IMR-90 (cell line): ENCODE measurements around the gene WWC1.

Source experiments
- BHLHE40 ChIP-seq: fragments of 150-350 bp; IDR thresholded peaks from 2 replicates; pipeline ENCODE4 v1.6.1; 2016; ENCODE audit warnings: mild to moderate bottlenecking, low read depth, low read length
- CEBPB ChIP-seq: IDR thresholded peaks from 2 replicates; pipeline ENCODE4 v1.6.1; 2012; ENCODE audit warnings: low read depth, low read length, improper control_type of control experiment
- CHD1 ChIP-seq: IDR thresholded peaks from 2 replicates; pipeline ENCODE4 v1.6.1; 2012; ENCODE audit warnings: low read depth, low read length, improper control_type of control experiment
- CTCF ChIP-seq: conservative IDR thresholded peaks from 2 replicates; pipeline ENCODE4 v1.5.1; 2012; ENCODE audit warnings: mild to moderate bottlenecking, low read depth, low read length, improper control_type of control experiment
- MAFK ChIP-seq: IDR thresholded peaks from 2 replicates; pipeline ENCODE4 v1.6.1; 2012; ENCODE audit warnings: low read depth, low read length, improper control_type of control experiment
- MXI1 ChIP-seq: IDR thresholded peaks from 2 replicates; pipeline ENCODE4 v1.6.1; 2012; ENCODE audit warnings: low read depth, mild to moderate bottlenecking, low read length, moderate library complexity, borderline replicate concordance
- POLR2A ChIP-seq: IDR thresholded peaks from 2 replicates; pipeline ENCODE4 v1.6.1; 2012; ENCODE audit warnings: mild to moderate bottlenecking, low read depth, low read length
- RAD21 ChIP-seq: IDR thresholded peaks from 2 replicates; pipeline ENCODE4 v1.6.1; 2012; ENCODE audit warnings: low read length, improper control_type of control experiment
- RCOR1 ChIP-seq: IDR thresholded peaks from 2 replicates; pipeline ENCODE4 v1.6.1; 2012; ENCODE audit warnings: mild to moderate bottlenecking, low read length, improper control_type of control experiment; ENCODE audit not compliant: insufficient replicate concordance
- RFX5 ChIP-seq: IDR thresholded peaks from 2 replicates; pipeline ENCODE4 v1.8.0; 2012; ENCODE audit warnings: low read depth, mild to moderate bottlenecking, low read length, moderate library complexity

GRCh38 chr5:168287362-168287761 lies 4.1 kb upstream of the WWC1 start:
- TF ChIP-seq CTCF (no peak), BHLHE40 (no peak), RFX5 (no peak), POLR2A (no peak), CHD1 (no peak), RCOR1 (no peak), MXI1 (no peak), CEBPB (no peak), MAFK (no peak), RAD21 (no peak)
